Prostate gland (tissue), 2 donors: ENCODE measurements around the gene ASTL. TPM values are rescaled to one million over a fixed set of nuclear protein-coding genes. Genes with fewer than 3 reads are reported as not detected.

Source experiments
- DNase-seq: peaks from one replicate; pipeline ENCODE4 v3.0.0-alpha.2; 2019; ENCODE audit warnings: low spot score
- H3K27ac ChIP-seq, 2 donors: fragments of 200-600 bp; sonication (generic); 2 replicates each; pipeline ENCODE4 v1.5.1; 2017 to 2019
- H3K27me3 ChIP-seq: fragments of 200-600 bp; sonication (generic); replicated peaks from 2 replicates; pipeline ENCODE4 v1.5.1; 2019; ENCODE audit not compliant: insufficient read depth
- H3K36me3 ChIP-seq, 2 donors: fragments of 200-600 bp; sonication (generic); 1 replicate in 1 of 2; 2 replicates in 1 of 2; pipeline versions ENCODE4 v1.5.1 to v1.8.1; 2017 to 2019
- H3K4me1 ChIP-seq: fragments of 200-600 bp; sonication (generic); replicated peaks from 2 replicates; pipeline ENCODE4 v1.5.1; 2019
- H3K4me3 ChIP-seq, 2 donors: fragments of 200-600 bp; sonication (generic); 2 replicates each; pipeline ENCODE4 v1.5.1; 2017 to 2019
- H3K9me3 ChIP-seq: fragments of 200-600 bp; sonication (generic); 2 replicates; pipeline ENCODE4 v1.5.1; 2017
- CTCF ChIP-seq, 4 experiments: fragments of 200-600 bp in 2 of 4; fragments of 450-650 bp in 2 of 4; sonication (generic) in 2 of 4; IDR thresholded peaks; 1 replicate in 3 of 4; 2 replicates in 1 of 4; pipeline ENCODE4 v1.5.1; 2016 to 2019; ENCODE audit warnings: antibody characterized with exemption in 4 of 4, mild to moderate bottlenecking in 2 of 4, moderate library complexity in 2 of 4
- POLR2A ChIP-seq: fragments of 450-650 bp; IDR thresholded peaks from one replicate; pipeline ENCODE4 v1.6.1; 2016; ENCODE audit warnings: antibody characterized with exemption, mild to moderate bottlenecking
- POLR2AphosphoS5 ChIP-seq: sonication (generic); formaldehyde crosslinking; IDR thresholded peaks from one replicate; pipeline ENCODE4 v1.6.1; 2017; ENCODE audit warnings: antibody characterized with exemption
- WGBS: methylation state at CpG from one replicate; pipeline ENCODE4 v1.1.5; 2018; 5-methylcytosine and 5-hydroxymethylcytosine counted together
- intact Hi-C: fragments of 100-400 bp; cut with DNase I; formaldehyde crosslinking; loops from one replicate; pipeline ENCODE4 v1.14.2; 2022
- total RNA-seq, 2 donors: library from RNA; depleted of rRNA; stranded (reverse); fragments of >200 nt; gene quantifications; one replicate each; pipeline ENCODE4 v1.1.0, GENCODE V29; 2016

ASTL gene
- total RNA-seq, 2 donors from 2014 or later, result 0.57 TPM; not detected in 1

- Histone ChIP-seq H3K9me3 (no peaks in the 10 kb centered on the region), H3K4me1 (no peaks in the 10 kb centered on the region), H3K36me3 (no peaks in the 10 kb centered on the region), H3K4me3 (peak overlapping the region; percentile 44 to 65), H3K27ac (no peak overlapping the region), H3K27me3 (no peaks in the 10 kb centered on the region)
- WGBS, result 59% methylated on average over 60 of the region's 77 CpGs
- intact Hi-C loops, result loop anchor here (2.0 kb wide), 1 partner anchor 123 kb away; no protein-coding TSS in a partner anchor
- TF ChIP-seq POLR2A (no peak), POLR2AphosphoS5 (no peak), CTCF (IDR thresholded peaks at IDR 0.05) (no peak)
- DNase-seq, result no peak
Observed at GRCh38 chr2:96115631-96116423, 22.5 kb downstream of the ASTL start.

- DNase-seq, result no peak
- H3K36me3 ChIP-seq, result no peaks in the 10 kb centered on the region
- no peak for TF ChIP-seq CTCF (IDR thresholded peaks at IDR 0.05)
- no peak for TF ChIP-seq POLR2A
- TF ChIP-seq POLR2AphosphoS5, result no peak
- intact Hi-C loops, result no loop called here
- H3K9me3 ChIP-seq, result no peaks in the 10 kb centered on the region
- no peaks in the 10 kb centered on the region for H3K4me1 ChIP-seq
- no peak overlapping the region for H3K27ac ChIP-seq
- H3K4me3 ChIP-seq, result no peak overlapping the region
- 94% methylated on average over 24 of the region's 24 CpGs for WGBS
- H3K27me3 ChIP-seq, result no peaks in the 10 kb centered on the region
Observed at GRCh38 chr2:96114903-96115581, 23.3 kb downstream of the ASTL start.

- H3K9me3 ChIP-seq, result no peaks in the 10 kb centered on the region
- no peak overlapping the region for H3K4me3 ChIP-seq
- 95% methylated on average over 10 of the region's 13 CpGs for WGBS
- no peaks in the 10 kb centered on the region for H3K36me3 ChIP-seq
- TF ChIP-seq CTCF (IDR thresholded peaks at IDR 0.05) (no peak), POLR2AphosphoS5 (no peak), POLR2A (no peak)
- H3K4me1 ChIP-seq, result no peaks in the 10 kb centered on the region
- H3K27me3 ChIP-seq, result no peaks in the 10 kb centered on the region
- no peak overlapping the region for H3K27ac ChIP-seq
- DNase-seq, result no peak
- intact Hi-C loops, result no loop called here
Observed at GRCh38 chr2:96114546-96114902, 23.8 kb downstream of the ASTL start.

- no peaks in the 10 kb centered on the region for H3K9me3 ChIP-seq
- WGBS, result 88% methylated on average over 17 of the region's 17 CpGs
- intact Hi-C loops, result no loop called here
- TF ChIP-seq POLR2AphosphoS5 (no peak), POLR2A (no peak), CTCF (IDR thresholded peaks at IDR 0.05) (no peak)
- no peaks in the 10 kb centered on the region for H3K4me1 ChIP-seq
- H3K27ac ChIP-seq, result no peak overlapping the region
- no peak for DNase-seq
- no peaks in the 10 kb centered on the region for H3K27me3 ChIP-seq
- no peak overlapping the region for H3K4me3 ChIP-seq
- no peaks in the 10 kb centered on the region for H3K36me3 ChIP-seq
Observed at GRCh38 chr2:96113951-96114350, 24.4 kb downstream of the ASTL start.

- TF ChIP-seq CTCF (IDR thresholded peaks at IDR 0.05), result no peak
- TF ChIP-seq POLR2A, result no peak
- TF ChIP-seq POLR2AphosphoS5, result no peak
- DNase-seq, result no peak
- no peaks in the 10 kb centered on the region for H3K36me3 ChIP-seq
- H3K4me1 ChIP-seq, result no peaks in the 10 kb centered on the region
- no peaks in the 10 kb centered on the region for H3K27me3 ChIP-seq
- intact Hi-C loops, result no loop called here
- no peak overlapping the region for H3K27ac ChIP-seq
- 93% methylated on average over 7 of the region's 7 CpGs for WGBS
- no peak overlapping the region for H3K4me3 ChIP-seq
- no peaks in the 10 kb centered on the region for H3K9me3 ChIP-seq
Observed at GRCh38 chr2:96113367-96113677, 25.0 kb downstream of the ASTL start.
